Glutamatergic neuron (in vitro differentiated cells): ENCODE data around the gene DKK3. TPM values are rescaled to one million over a fixed set of nuclear protein-coding genes. Genes with fewer than 3 reads are reported as not detected.

Experiments
- DNase-seq: peaks from one replicate; pipeline ENCODE4 v3.0.0; 2022
- H3K27ac Mint-ChIP-seq: one replicate; pipeline ENCODE4 v1.8.0; 2020; ENCODE audit warnings: mild to moderate bottlenecking, mixed read lengths, inconsistent platforms; ENCODE audit not compliant: unreplicated experiment
- H3K27me3 Mint-ChIP-seq: one replicate; pipeline ENCODE4 v1.8.0; 2020; ENCODE audit warnings: mild to moderate bottlenecking, moderate library complexity, mixed read lengths, inconsistent platforms; ENCODE audit not compliant: unreplicated experiment
- H3K36me3 Mint-ChIP-seq: one replicate; pipeline ENCODE4 v1.8.0; 2020; ENCODE audit warnings: mild to moderate bottlenecking, mixed read lengths, inconsistent platforms; ENCODE audit not compliant: unreplicated experiment
- H3K4me1 Mint-ChIP-seq: one replicate; pipeline ENCODE4 v1.8.0; 2020; ENCODE audit warnings: mild to moderate bottlenecking, low read depth, mixed read lengths, inconsistent platforms; ENCODE audit not compliant: unreplicated experiment
- H3K4me3 Mint-ChIP-seq: one replicate; pipeline ENCODE4 v1.8.0; 2020; ENCODE audit warnings: mild to moderate bottlenecking, mixed read lengths, inconsistent platforms; ENCODE audit not compliant: unreplicated experiment
- H3K9me3 Mint-ChIP-seq: one replicate; pipeline ENCODE4 v1.8.0; 2020; ENCODE audit warnings: mild to moderate bottlenecking, moderate library complexity, mixed read lengths, inconsistent platforms; ENCODE audit not compliant: unreplicated experiment
- total RNA-seq: library from RNA; stranded (reverse); fragmentation: NEBNext Ultra II Directional; extraction: Animal tissue kit (Norgen Biotek cat#: 25700); gene quantifications from one replicate; pipeline ENCODE4 v1.2.1, GENCODE V29; 2021; ENCODE audit not compliant: unreplicated experiment
- TF ChIP-seq, protein P1 (sequence below): fragments of 200-600 bp; sonication (generic); IDR thresholded peaks from one replicate; pipeline ENCODE4 v1.5.0; 2021; ENCODE audit not compliant: partially characterized antibody, unreplicated experiment

The DKK3 gene
- total RNA-seq, 1 donor from 2014 or later = 131 TPM

- TF ChIP-seq, protein P1, sequence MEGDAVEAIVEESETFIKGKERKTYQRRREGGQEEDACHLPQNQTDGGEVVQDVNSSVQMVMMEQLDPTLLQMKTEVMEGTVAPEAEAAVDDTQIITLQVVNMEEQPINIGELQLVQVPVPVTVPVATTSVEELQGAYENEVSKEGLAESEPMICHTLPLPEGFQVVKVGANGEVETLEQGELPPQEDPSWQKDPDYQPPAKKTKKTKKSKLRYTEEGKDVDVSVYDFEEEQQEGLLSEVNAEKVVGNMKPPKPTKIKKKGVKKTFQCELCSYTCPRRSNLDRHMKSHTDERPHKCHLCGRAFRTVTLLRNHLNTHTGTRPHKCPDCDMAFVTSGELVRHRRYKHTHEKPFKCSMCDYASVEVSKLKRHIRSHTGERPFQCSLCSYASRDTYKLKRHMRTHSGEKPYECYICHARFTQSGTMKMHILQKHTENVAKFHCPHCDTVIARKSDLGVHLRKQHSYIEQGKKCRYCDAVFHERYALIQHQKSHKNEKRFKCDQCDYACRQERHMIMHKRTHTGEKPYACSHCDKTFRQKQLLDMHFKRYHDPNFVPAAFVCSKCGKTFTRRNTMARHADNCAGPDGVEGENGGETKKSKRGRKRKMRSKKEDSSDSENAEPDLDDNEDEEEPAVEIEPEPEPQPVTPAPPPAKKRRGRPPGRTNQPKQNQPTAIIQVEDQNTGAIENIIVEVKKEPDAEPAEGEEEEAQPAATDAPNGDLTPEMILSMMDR = no peak
- Mint-ChIP-seq H3K4me3 (no peak overlapping the region), H3K4me1 (peaks cover 47% of the 10 kb centered on the region), H3K36me3 (peaks cover 5% of the 10 kb centered on the region), H3K9me3 (peaks cover 15% of the 10 kb centered on the region), H3K27me3 (peaks cover 16% of the 10 kb centered on the region), H3K27ac (peak overlapping the region; percentile 73)
- peak; percentile 40 for DNase-seq
Observed at GRCh38 chr11:11968511-11969280, 39.7 kb downstream of the DKK3 start.

DNA sequence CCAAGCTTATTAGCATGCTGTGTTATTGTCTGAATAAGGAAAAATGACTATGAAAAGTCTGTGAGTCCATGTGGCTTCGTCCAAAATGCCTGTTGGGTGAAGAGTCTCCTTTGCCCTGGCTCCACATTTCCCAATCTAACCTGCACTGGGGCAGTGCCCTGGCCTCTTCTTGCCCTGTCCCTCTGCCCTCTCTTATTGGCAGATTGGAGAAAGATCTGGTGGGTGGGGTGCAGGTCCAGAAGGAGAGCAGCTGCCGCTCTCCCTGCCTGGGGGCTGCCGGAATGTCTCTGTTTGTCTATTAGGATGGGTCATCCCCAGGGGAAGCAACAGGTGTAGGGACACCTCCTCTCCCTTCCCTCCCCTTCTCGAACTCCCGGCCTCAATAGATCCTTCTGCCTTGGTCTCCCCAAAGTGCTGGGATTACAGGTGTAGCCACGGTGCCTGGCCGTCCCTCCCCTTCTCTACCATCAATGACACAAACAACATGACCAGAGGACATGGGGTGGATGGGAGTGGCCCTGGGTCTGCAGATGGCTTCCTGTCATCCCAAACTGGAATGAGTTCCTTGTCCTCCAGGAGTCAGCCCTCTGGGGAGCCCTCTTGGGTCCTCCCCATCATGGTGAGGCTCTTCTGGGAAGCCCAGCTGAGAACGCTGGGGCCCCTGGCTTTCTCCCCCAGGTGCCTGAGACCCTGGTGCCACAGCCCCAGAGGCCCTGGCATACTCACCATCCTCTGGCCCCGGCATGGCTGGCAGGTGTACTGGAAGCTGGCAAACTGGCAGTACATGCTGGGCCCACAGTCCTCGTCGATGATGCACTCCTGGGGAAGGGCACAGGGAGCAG, 40.5 kb downstream of the DKK3 start:
- TF ChIP-seq, protein P1 = no peak
- peak overlapping the region; percentile 62 for H3K27ac Mint-ChIP-seq
- H3K4me1 Mint-ChIP-seq = peaks cover 39% of the 10 kb centered on the region
- no peak for DNase-seq
- peaks cover 16% of the 10 kb centered on the region for H3K27me3 Mint-ChIP-seq
- peaks cover 16% of the 10 kb centered on the region for H3K9me3 Mint-ChIP-seq
- peaks cover 5% of the 10 kb centered on the region for H3K36me3 Mint-ChIP-seq
- H3K4me3 Mint-ChIP-seq = no peak overlapping the region

- H3K36me3 Mint-ChIP-seq = peaks cover 5% of the 10 kb centered on the region
- H3K27me3 Mint-ChIP-seq = peaks cover 15% of the 10 kb centered on the region
- H3K9me3 Mint-ChIP-seq = peaks cover 16% of the 10 kb centered on the region
- TF ChIP-seq, protein P1 = peak; percentile 88
- peaks cover 32% of the 10 kb centered on the region for H3K4me1 Mint-ChIP-seq
- peak overlapping the region; percentile 68 for H3K27ac Mint-ChIP-seq
- no peak overlapping the region for H3K4me3 Mint-ChIP-seq
- peak; percentile 88 for DNase-seq
Observed at GRCh38 chr11:11966826-11967668, 41.4 kb downstream of the DKK3 start.

- Mint-ChIP-seq H3K36me3 (peaks cover 5% of the 10 kb centered on the region), H3K4me3 (no peak overlapping the region), H3K27ac (peak overlapping the region; percentile 59), H3K4me1 (peaks cover 25% of the 10 kb centered on the region), H3K9me3 (peaks cover 16% of the 10 kb centered on the region), H3K27me3 (peaks cover 14% of the 10 kb centered on the region)
- no peak for DNase-seq
- TF ChIP-seq, protein P1 = no peak
Observed at GRCh38 chr11:11966354-11966741, 42.1 kb downstream of the DKK3 start.
